Activated CD4-positive, alpha-beta T cell treated with anti-CD3 and anti-CD28 coated beads for 48 hours (primary cell): ENCODE results near the gene RANBP1.
"Not testable (repeated sequence)": the region's sequence is repeated elsewhere in the genome, so short reads cannot be mapped to it uniquely, and the experiment has no call there.

ENCODE experiments used
- DNase-seq: peaks from one replicate; pipeline ENCODE4 v3.0.0-alpha.2; 2020

RANBP1 gene

GRCh38 chr22:20155330-20156041 lies 39.6 kb downstream of the RANBP1 start:
- no peak for DNase-seq

GRCh38 chr22:20156042-20156389 lies 40.1 kb downstream of the RANBP1 start:
- no peak for DNase-seq

GRCh38 chr22:20156611-20157429 lies 40.9 kb downstream of the RANBP1 start:
- DNase-seq = peak; percentile 93

- DNase-seq = no peak
Measured at GRCh38 chr22:20157430-20158183, 41.7 kb downstream of the RANBP1 start.

GRCh38 chr22:20158391-20159036 lies 42.6 kb downstream of the RANBP1 start:
- no peak for DNase-seq

- no peak for DNase-seq
Measured at GRCh38 chr22:20159076-20159475, 43.2 kb downstream of the RANBP1 start.

GRCh38 chr22:20159531-20159930 lies 43.6 kb downstream of the RANBP1 start:
- DNase-seq = not testable (repeated sequence)

- no peak for DNase-seq
Measured at GRCh38 chr22:20160041-20160440, 44.1 kb downstream of the RANBP1 start.

GRCh38 chr22:20164863-20165262 lies 49.0 kb downstream of the RANBP1 start:
- no peak for DNase-seq

- DNase-seq = no peak
Measured at GRCh38 chr22:20165421-20165820, 49.5 kb downstream of the RANBP1 start.

GRCh38 chr22:20165913-20166312 lies 50.0 kb downstream of the RANBP1 start:
- no peak for DNase-seq

GRCh38 chr22:20166703-20167102 lies 50.8 kb downstream of the RANBP1 start:
- DNase-seq = no peak

- DNase-seq = no peak
Measured at GRCh38 chr22:20167643-20168322, 51.9 kb downstream of the RANBP1 start.

GRCh38 chr22:20169253-20169822 lies 53.4 kb downstream of the RANBP1 start:
- no peak for DNase-seq

GRCh38 chr22:20170170-20170569 lies 54.3 kb downstream of the RANBP1 start:
- no peak for DNase-seq

- DNase-seq = no peak
Measured at GRCh38 chr22:20171288-20172140, 55.6 kb downstream of the RANBP1 start.

GRCh38 chr22:20172141-20172613 lies 56.3 kb downstream of the RANBP1 start:
- DNase-seq = no peak

GRCh38 chr22:20173246-20173645 lies 57.3 kb downstream of the RANBP1 start:
- no peak for DNase-seq

GRCh38 chr22:20173772-20174171 lies 57.9 kb downstream of the RANBP1 start:
- DNase-seq = no peak

GRCh38 chr22:20174785-20175596 lies 59.1 kb downstream of the RANBP1 start:
- no peak for DNase-seq
